Spleen (tissue), 13 donors: ENCODE data around the gene SDC1. TPM values are rescaled to one million over a fixed set of nuclear protein-coding genes. Genes with fewer than 3 reads are reported as not detected.
A peak's percentile ranks its signal among the peaks of the same experiment; 100 is the strongest.
"Not testable (repeated sequence)": the region's sequence is repeated elsewhere in the genome, so short reads cannot be mapped to it uniquely, and the experiment has no call there.

Source experiments
- DNase-seq: peaks from one replicate; pipeline ENCODE4 v3.0.0-alpha.2; 2020
- H3K27ac ChIP-seq, 8 donors: fragments of 200-600 bp; sonication (generic) in 7 of 8; 1 replicate in 4 of 8; 2 replicates in 4 of 8; pipeline versions ENCODE4 v1.5.0 to v1.8.0; 2016 to 2021; ENCODE audit warnings: inconsistent platforms in 4 of 8, mild to moderate bottlenecking in 4 of 8, moderate library complexity in 1 of 8
- H3K27me3 ChIP-seq, 7 donors: fragments of 200-600 bp; sonication (generic) in 6 of 7; replicated peaks in 1 of 7; 1 replicate in 4 of 7; 2 replicates in 3 of 7; pipeline versions ENCODE4 v1.5.0 to v1.8.0; 2016 to 2021; ENCODE audit warnings: inconsistent platforms in 3 of 7, mild to moderate bottlenecking in 1 of 7
- H3K36me3 ChIP-seq, 6 donors: fragments of 200-600 bp; sonication (generic) in 5 of 6; 1 replicate in 4 of 6; 2 replicates in 2 of 6; pipeline versions ENCODE4 v1.5.0 to v1.8.0; 2016 to 2021; ENCODE audit warnings: inconsistent platforms in 2 of 6
- H3K4me1 ChIP-seq, 6 donors: fragments of 200-600 bp; sonication (generic) in 5 of 6; 1 replicate in 3 of 6; 2 replicates in 3 of 6; pipeline versions ENCODE4 v1.5.0 to v1.8.0; 2016 to 2021; ENCODE audit warnings: inconsistent platforms in 3 of 6
- H3K4me3 ChIP-seq, 8 donors: fragments of 200-600 bp; sonication (generic) in 7 of 8; 1 replicate in 4 of 8; 2 replicates in 4 of 8; pipeline versions ENCODE4 v1.5.0 to v1.8.0; 2016 to 2021; ENCODE audit warnings: inconsistent platforms in 4 of 8, mild to moderate bottlenecking in 4 of 8, moderate library complexity in 2 of 8
- H3K9me3 ChIP-seq, 8 donors: fragments of 200-600 bp; sonication (generic) in 7 of 8; 1 replicate in 4 of 8; 2 replicates in 4 of 8; pipeline versions ENCODE4 v1.5.0 to v1.8.0; 2016 to 2021; ENCODE audit warnings: inconsistent platforms in 4 of 8
- POLR2A ChIP-seq, 3 donors: fragments of 450-650 bp; IDR thresholded peaks; one replicate each; pipeline ENCODE4 v1.5.1; 2017; ENCODE audit warnings: antibody characterized with exemption in 3 of 3, mild to moderate bottlenecking in 1 of 3
- POLR2AphosphoS5 ChIP-seq, 3 donors: sonication (generic); formaldehyde crosslinking; IDR thresholded peaks; one replicate each; pipeline ENCODE4 v1.5.1; 2017; ENCODE audit warnings: antibody characterized with exemption in 3 of 3
- WGBS, 5 donors: extraction: QIAGEN DNeasy Blood & Tissue Kit in 3 of 5; methylation state at CpG; one replicate each; pipeline versions ENCODE4 v1.1.5 to v1.1.7; 2013 to 2018; 5-methylcytosine and 5-hydroxymethylcytosine counted together
- intact Hi-C: fragments of 100-400 bp; cut with DNase I; formaldehyde crosslinking; loops from one replicate; pipeline ENCODE4 v1.15.0; 2023; ENCODE audit warnings: low total_unique reads
- long read RNA-seq, 2 donors: transcript quantifications; one replicate each; lab custom pipeline, GENCODE V29; 2026
- polyA plus RNA-seq, 3 donors: library from polyadenylated mRNA; stranded (reverse); fragments of 200-250 nt; gene quantifications; one replicate each; pipeline ENCODE4 v1.2.1, GENCODE V29; 2013
- total RNA-seq, 7 donors: library from RNA; depleted of rRNA in 3 of 7; stranded (reverse); fragments of >200 nt in 3 of 7; fragmentation: NEBNext Ultra II Directional in 4 of 7; extraction: Animal tissue kit (Norgen Biotek cat#: 25700) in 4 of 7; gene quantifications; one replicate each; pipeline versions ENCODE4 v1.1.0 to v1.2.1, GENCODE V29; 2016 to 2021
- TF ChIP-seq, protein P1 (sequence below), 11 experiments: fragments of 200-600 bp in 7 of 11; fragments of 450-650 bp in 4 of 11; sonication (generic) in 4 of 11; IDR thresholded peaks in 8 of 11; conservative IDR thresholded peaks in 3 of 11; 1 replicate in 7 of 11; 2 replicates in 4 of 11; pipeline versions ENCODE4 v1.4.0 to v1.8.0; 2016 to 2021; ENCODE audit warnings: antibody characterized with exemption in 11 of 11, inconsistent platforms in 4 of 11, mild to moderate bottlenecking in 1 of 11
- donor health status: healthy with polysubstance abuse.
- donor health status: DM: no; HTN: no; CAD: no; lungs with moderate emphysema.
- donor health status: DM: no; HTN: no; CAD: no.
- donor health status: Bipolar disorder and iron deficiency.
- donor health status: healthy.
- donor health status: DM: no; HTN: no; CAD: no.
- donor health status: DM: yes; HTN: yes; CAD: no.

SDC1 gene, protein sequence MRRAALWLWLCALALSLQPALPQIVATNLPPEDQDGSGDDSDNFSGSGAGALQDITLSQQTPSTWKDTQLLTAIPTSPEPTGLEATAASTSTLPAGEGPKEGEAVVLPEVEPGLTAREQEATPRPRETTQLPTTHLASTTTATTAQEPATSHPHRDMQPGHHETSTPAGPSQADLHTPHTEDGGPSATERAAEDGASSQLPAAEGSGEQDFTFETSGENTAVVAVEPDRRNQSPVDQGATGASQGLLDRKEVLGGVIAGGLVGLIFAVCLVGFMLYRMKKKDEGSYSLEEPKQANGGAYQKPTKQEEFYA
- total RNA-seq (10 to 100 TPM in 6 of 7 donors, 1 to 10 TPM in 1; 6.0 to 43.8 (median 21.7) TPM), polyA plus RNA-seq (1 to 10 TPM in 1 of 3 donors, under 1 TPM in 2; 0.54 to 3.5 (median 0.85) TPM)
- long read RNA-seq, donor 1, partial matches to known transcripts, result 5 of 9 reads
- long read RNA-seq, donor 1, other reads (novel, unspliced or antisense), result 0 of 9 reads
- long read RNA-seq, donor 2, partial matches to known transcripts, result 0 of 4 reads
- long read RNA-seq, donor 2, other reads (novel, unspliced or antisense), result 0 of 4 reads

DNA sequence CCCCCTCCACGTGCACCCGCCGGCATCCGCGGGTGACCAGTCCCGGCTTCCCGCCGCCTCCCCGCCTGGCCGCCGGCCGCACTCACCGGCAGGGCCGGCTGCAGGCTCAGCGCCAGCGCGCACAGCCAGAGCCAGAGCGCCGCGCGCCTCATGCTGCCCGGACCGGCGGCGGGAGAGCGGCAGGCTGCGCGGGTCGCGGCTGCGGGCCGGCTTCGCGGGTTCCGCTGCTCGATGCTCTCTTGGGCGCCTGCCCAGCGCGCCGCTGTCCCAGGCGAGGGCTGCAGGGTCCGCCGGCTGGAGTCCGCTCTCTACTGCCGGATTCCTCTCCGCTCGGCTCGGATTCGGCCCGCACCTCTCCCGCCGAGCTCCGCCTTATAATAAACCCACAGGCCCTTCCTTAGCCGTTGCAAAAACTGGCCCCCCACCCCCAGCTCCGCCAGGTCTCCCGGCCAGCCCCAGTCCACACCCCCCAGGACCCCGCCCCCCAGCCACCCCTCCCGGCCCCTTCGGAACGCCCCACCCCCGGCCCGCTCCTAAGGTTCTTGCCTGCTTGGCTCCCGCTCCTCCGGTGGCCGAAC lies at the start of gene SDC1:
Gene SDC1, minus strand, starts transcription at position 415 of the 578 bp plus-strand sequence. Its CDS starts 263 bp downstream, at position 152.
- H3K27me3 ChIP-seq, result peaks cover 0 to 75% (median 48%) of the 10 kb centered on the region in 7 donors
- H3K36me3 ChIP-seq, result no peaks in the 10 kb centered on the region
- peak; percentile 76 for DNase-seq
- peak within 1 kb of the TSS in 4 of 8 donors; percentile 40 to 68 (median 50) for H3K27ac ChIP-seq
- 0 to 1% (median 1%) methylated on average over 31 to 65 of the region's 65 CpGs for WGBS, 5 donors
- no peak for TF ChIP-seq POLR2AphosphoS5 (IDR thresholded peaks at IDR 0.05)
- TF ChIP-seq POLR2A (IDR thresholded peaks at IDR 0.05), result no peak
- TF ChIP-seq, protein P1, sequence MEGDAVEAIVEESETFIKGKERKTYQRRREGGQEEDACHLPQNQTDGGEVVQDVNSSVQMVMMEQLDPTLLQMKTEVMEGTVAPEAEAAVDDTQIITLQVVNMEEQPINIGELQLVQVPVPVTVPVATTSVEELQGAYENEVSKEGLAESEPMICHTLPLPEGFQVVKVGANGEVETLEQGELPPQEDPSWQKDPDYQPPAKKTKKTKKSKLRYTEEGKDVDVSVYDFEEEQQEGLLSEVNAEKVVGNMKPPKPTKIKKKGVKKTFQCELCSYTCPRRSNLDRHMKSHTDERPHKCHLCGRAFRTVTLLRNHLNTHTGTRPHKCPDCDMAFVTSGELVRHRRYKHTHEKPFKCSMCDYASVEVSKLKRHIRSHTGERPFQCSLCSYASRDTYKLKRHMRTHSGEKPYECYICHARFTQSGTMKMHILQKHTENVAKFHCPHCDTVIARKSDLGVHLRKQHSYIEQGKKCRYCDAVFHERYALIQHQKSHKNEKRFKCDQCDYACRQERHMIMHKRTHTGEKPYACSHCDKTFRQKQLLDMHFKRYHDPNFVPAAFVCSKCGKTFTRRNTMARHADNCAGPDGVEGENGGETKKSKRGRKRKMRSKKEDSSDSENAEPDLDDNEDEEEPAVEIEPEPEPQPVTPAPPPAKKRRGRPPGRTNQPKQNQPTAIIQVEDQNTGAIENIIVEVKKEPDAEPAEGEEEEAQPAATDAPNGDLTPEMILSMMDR (IDR thresholded peaks at IDR 0.05 in 8 of 11, conservative IDR thresholded peaks at IDR 0.05 in 3 of 11), result no peak
- peaks cover 4 to 36% (median 29%) of the 10 kb centered on the region in 6 donors for H3K4me1 ChIP-seq
- H3K9me3 ChIP-seq, result no peaks in the 10 kb centered on the region
- intact Hi-C loops, result no loop called here
- H3K4me3 ChIP-seq, result peak within 1 kb of the TSS; percentile 41 to 79 (median 54)

DNA sequence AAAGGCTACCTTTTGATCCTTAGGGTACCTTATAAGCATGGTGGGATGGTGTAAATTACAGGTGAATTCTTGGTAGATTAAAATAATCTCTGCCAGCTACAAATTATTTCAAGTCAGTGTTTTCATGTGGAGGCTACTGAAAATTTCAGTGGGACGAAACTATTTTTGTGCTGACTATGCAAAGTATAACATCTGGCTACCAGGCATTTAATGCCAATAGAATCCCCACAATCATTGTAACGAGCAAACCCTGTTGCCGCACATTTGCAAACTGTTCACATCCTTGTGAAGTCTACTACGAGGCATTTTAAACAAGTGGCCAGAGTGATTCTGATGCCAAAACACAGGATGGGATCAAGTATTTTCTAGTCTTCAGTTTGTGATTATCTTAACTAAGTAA lies 48.1 kb upstream of the SDC1 start:
- H3K9me3 ChIP-seq, result no peaks in the 10 kb centered on the region
- no peaks in the 10 kb centered on the region for H3K27me3 ChIP-seq
- H3K27ac ChIP-seq, result no peak overlapping the region
- peaks cover 0 to 92% (median 17%) of the 10 kb centered on the region in 6 donors for H3K36me3 ChIP-seq
- no peaks in the 10 kb centered on the region for H3K4me1 ChIP-seq
- 86 to 97% (median 95%) methylated on average over 4 of the region's 4 CpGs for WGBS, 5 donors
- no peak for TF ChIP-seq POLR2A (IDR thresholded peaks at IDR 0.05)
- no peak for TF ChIP-seq POLR2AphosphoS5 (IDR thresholded peaks at IDR 0.05)
- TF ChIP-seq, protein P1 (IDR thresholded peaks at IDR 0.05 in 8 of 11, conservative IDR thresholded peaks at IDR 0.05 in 3 of 11), result no peak
- no peak for DNase-seq
- intact Hi-C loops, result no loop called here
- H3K4me3 ChIP-seq, result no peak overlapping the region

DNA sequence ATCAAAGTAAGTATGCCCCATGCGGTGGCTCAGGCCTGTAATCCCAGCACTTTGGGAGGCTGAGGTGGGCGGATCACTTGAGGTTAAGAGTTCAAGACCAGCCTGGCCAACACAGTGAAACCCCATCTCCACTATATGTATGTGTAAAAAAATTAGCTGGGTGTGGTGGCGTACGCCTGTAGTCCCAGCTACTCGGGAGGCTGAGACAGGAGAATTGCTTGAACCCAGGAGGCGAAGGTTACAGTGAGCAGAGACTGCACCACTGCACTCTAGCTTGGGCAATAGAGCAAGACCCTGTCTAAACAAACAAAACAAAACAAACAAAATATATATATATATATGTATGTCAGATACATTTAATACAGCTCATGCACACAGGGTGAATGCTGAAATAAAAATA lies 43.4 kb upstream of the SDC1 start:
- H3K9me3 ChIP-seq, H3K27ac ChIP-seq, H3K4me3 ChIP-seq, H3K27me3 ChIP-seq, H3K4me1 ChIP-seq, intact Hi-C loops, DNase-seq: not testable (repeated sequence)
- H3K36me3 ChIP-seq, result peaks cover 0 to 89% (median 10%) of the 10 kb centered on the region in 6 donors
- WGBS, 5 donors, result 89 to 98% (median 94%) methylated on average over 6 of the region's 6 CpGs

DNA sequence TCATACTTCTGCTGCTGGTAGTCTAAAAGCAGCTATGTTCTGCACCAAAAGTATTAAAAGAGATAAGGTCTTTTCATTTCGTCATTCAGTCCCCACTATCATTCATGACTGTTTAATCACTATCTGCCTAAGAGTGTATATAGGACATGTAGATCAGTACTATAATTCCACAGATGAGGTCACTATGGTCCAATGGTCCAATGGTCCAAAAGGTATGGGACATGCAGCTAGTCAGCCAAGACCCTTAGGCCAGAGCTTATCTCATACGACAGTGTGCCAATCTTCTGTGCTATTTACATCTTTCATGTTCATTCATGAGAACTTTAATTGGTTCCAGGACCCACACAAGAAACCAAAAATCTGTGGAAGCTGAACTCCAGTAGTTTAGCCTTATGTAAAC lies 42.6 kb upstream of the SDC1 start:
- Histone ChIP-seq H3K4me3 (no peak overlapping the region), H3K9me3 (no peaks in the 10 kb centered on the region), H3K36me3 (peaks cover 0 to 89% (median 8%) of the 10 kb centered on the region in 6 donors), H3K27ac (no peak overlapping the region), H3K27me3 (no peaks in the 10 kb centered on the region), H3K4me1 (peaks cover 0 to 9% (median 0%) of the 10 kb centered on the region in 6 donors)
- WGBS, 5 donors, result 94 to 99% (median 97%) methylated on average over 2 of the region's 2 CpGs
- DNase-seq, result no peak
- no peak for TF ChIP-seq POLR2A (IDR thresholded peaks at IDR 0.05)
- TF ChIP-seq POLR2AphosphoS5 (IDR thresholded peaks at IDR 0.05), result no peak
- TF ChIP-seq, protein P1 (IDR thresholded peaks at IDR 0.05 in 8 of 11, conservative IDR thresholded peaks at IDR 0.05 in 3 of 11), result no peak
- intact Hi-C loops, result no loop called here
